ENCODE results near the gene TSPAN9. TPM values are rescaled to one million over a fixed set of nuclear protein-coding genes. Genes with fewer than 3 reads are reported as not detected.

TSPAN9 gene
- total and polyA plus RNA-seq, 8 donors, result 1.4 to 58.3 (median 7.9) TPM

GRCh38 chr12:3216726-3217682 is 139.8 kb downstream of the TSPAN9 start:
- peaks cover 7 to 46% (median 18%) of the 10 kb centered on the region in 4 donors for H3K4me1 ChIP-seq
- H3K27me3 ChIP-seq, result no peaks in the 10 kb centered on the region
- intact Hi-C loops (cut with DNase I; ENCODE audit: low total_unique reads), result no loop called here
- no peak for DNase-seq
- no peak overlapping the region for H3K4me3 ChIP-seq
- H3K36me3 ChIP-seq, result peaks cover 0 to 22% (median 5%) of the 10 kb centered on the region in 4 donors
- no peaks in the 10 kb centered on the region for H3K9me3 ChIP-seq
- peak overlapping the region in 4 of 5 donors; percentile 15 to 81 (median 62) for H3K27ac ChIP-seq
- TF ChIP-seq POLR2AphosphoS5 (IDR thresholded peaks at IDR 0.05) (peak in 1 of 3 donors; percentile 16), CTCF (IDR thresholded peaks at IDR 0.05) (no peak), POLR2A (IDR thresholded peaks at IDR 0.05) (no peak), EP300 (IDR thresholded peaks at IDR 0.05) (no peak)
- 75 to 80% (median 77%) methylated on average over 11 to 12 of the region's 12 CpGs for WGBS, 5 donors

- 81 to 91% (median 86%) methylated on average over 4 of the region's 4 CpGs for WGBS, 5 donors
- intact Hi-C loops (cut with DNase I; ENCODE audit: low total_unique reads), result no loop called here
- TF ChIP-seq POLR2AphosphoS5 (IDR thresholded peaks at IDR 0.05) (no peak), CTCF (IDR thresholded peaks at IDR 0.05) (no peak), EP300 (IDR thresholded peaks at IDR 0.05) (no peak), POLR2A (IDR thresholded peaks at IDR 0.05) (no peak)
These were observed 140.5 kb downstream of the TSPAN9 start for GRCh38 chr12:3217683-3218079.

GRCh38 chr12:3218228-3219171 is 141.3 kb downstream of the TSPAN9 start:
- TF ChIP-seq CTCF (IDR thresholded peaks at IDR 0.05) (no peak), EP300 (IDR thresholded peaks at IDR 0.05) (no peak), POLR2AphosphoS5 (IDR thresholded peaks at IDR 0.05) (no peak), POLR2A (IDR thresholded peaks at IDR 0.05) (no peak)
- no peak overlapping the region for H3K4me3 ChIP-seq
- WGBS, 5 donors, result 48 to 67% (median 54%) methylated on average over 13 to 19 of the region's 19 CpGs
- peaks cover 0 to 22% (median 5%) of the 10 kb centered on the region in 4 donors for H3K36me3 ChIP-seq
- no peaks in the 10 kb centered on the region for H3K27me3 ChIP-seq
- H3K9me3 ChIP-seq, result no peaks in the 10 kb centered on the region
- peaks cover 7 to 46% (median 18%) of the 10 kb centered on the region in 4 donors for H3K4me1 ChIP-seq
- peak; percentile 41 to 82 for DNase-seq
- intact Hi-C loops (cut with DNase I; ENCODE audit: low total_unique reads), result no loop called here
- peak overlapping the region in 4 of 5 donors; percentile 30 to 81 (median 72) for H3K27ac ChIP-seq

More at GRCh38 chr12:3217683-3218079, 140.5 kb downstream of the TSPAN9 start:
- Histone ChIP-seq H3K27ac (peak overlapping the region in 3 of 5 donors; percentile 68 to 81 (median 76)), H3K9me3 (no peaks in the 10 kb centered on the region), H3K4me3 (no peak overlapping the region), H3K4me1 (peaks cover 7 to 46% (median 18%) of the 10 kb centered on the region in 4 donors), H3K27me3 (no peaks in the 10 kb centered on the region), H3K36me3 (peaks cover 0 to 22% (median 5%) of the 10 kb centered on the region in 4 donors)
- DNase-seq, result no peak

- 56 to 73% (median 67%) methylated on average over 8 of the region's 8 CpGs for WGBS, 5 donors
- H3K9me3 ChIP-seq, result no peaks in the 10 kb centered on the region
- peak overlapping the region in 4 of 5 donors; percentile 30 to 81 (median 72) for H3K27ac ChIP-seq
- H3K36me3 ChIP-seq, result peaks cover 0 to 20% (median 5%) of the 10 kb centered on the region in 4 donors
- H3K27me3 ChIP-seq, result no peaks in the 10 kb centered on the region
- no peak for TF ChIP-seq EP300 (IDR thresholded peaks at IDR 0.05)
- TF ChIP-seq CTCF (IDR thresholded peaks at IDR 0.05), result no peak
- no peak for TF ChIP-seq POLR2AphosphoS5 (IDR thresholded peaks at IDR 0.05)
- TF ChIP-seq POLR2A (IDR thresholded peaks at IDR 0.05), result no peak
- intact Hi-C loops (cut with DNase I; ENCODE audit: low total_unique reads), result no loop called here
- no peak overlapping the region for H3K4me3 ChIP-seq
- peaks cover 7 to 46% (median 18%) of the 10 kb centered on the region in 4 donors for H3K4me1 ChIP-seq
- no peak for DNase-seq
These were observed 142.1 kb downstream of the TSPAN9 start for GRCh38 chr12:3219233-3219632.
